Heart left ventricle (tissue), 16 donors: ENCODE data around the gene HHIPL1. TPM values are rescaled to one million over a fixed set of nuclear protein-coding genes. Genes with fewer than 3 reads are reported as not detected.
A peak's percentile ranks its signal among the peaks of the same experiment; 100 is the strongest.

Experiments
- ATAC-seq, 4 donors: fragments of 200-7000 bp; cut with Tn5 transposase; one replicate each; pipeline ENCODE4 v1.9.1; 2020 to 2022; ENCODE audit warnings: moderate library complexity in 4 of 4, mild to moderate bottlenecking in 3 of 4, moderate number of reproducible peaks in 1 of 4
- DNase-seq, 5 donors: peaks; one replicate each; pipeline ENCODE4 v3.0.0-alpha.2; 2020
- H3K27ac ChIP-seq, 12 donors: fragments of 200-600 bp; sonication (generic) in 4 of 12; one replicate each; pipeline versions ENCODE4 v1.5.0 to v1.8.0; 2016 to 2022; ENCODE audit warnings: mild to moderate bottlenecking in 2 of 12
- H3K27me3 ChIP-seq, 9 donors: fragments of 200-600 bp; sonication (generic) in 2 of 9; one replicate each; pipeline versions ENCODE4 v1.5.1 to v1.8.0; 2016 to 2022; ENCODE audit warnings: mild to moderate bottlenecking in 3 of 9
- H3K36me3 ChIP-seq, 9 donors: fragments of 200-600 bp; sonication (generic) in 2 of 9; one replicate each; pipeline versions ENCODE4 v1.5.0 to v1.8.0; 2018 to 2022; ENCODE audit warnings: mild to moderate bottlenecking in 2 of 9
- H3K4me1 ChIP-seq, 12 donors: fragments of 200-600 bp; sonication (generic) in 4 of 12; one replicate each; pipeline versions ENCODE4 v1.5.0 to v1.8.0; 2016 to 2022; ENCODE audit warnings: mild to moderate bottlenecking in 3 of 12
- H3K4me3 ChIP-seq, 12 donors: fragments of 200-600 bp; sonication (generic) in 4 of 12; one replicate each; pipeline versions ENCODE4 v1.5.0 to v1.8.0; 2017 to 2022; ENCODE audit warnings: mild to moderate bottlenecking in 9 of 12, moderate library complexity in 4 of 12
- H3K9me3 ChIP-seq, 12 donors: fragments of 200-600 bp; sonication (generic) in 4 of 12; one replicate each; pipeline versions ENCODE4 v1.5.0 to v1.8.0; 2016 to 2022; ENCODE audit warnings: mild to moderate bottlenecking in 1 of 12
- CTCF ChIP-seq, 12 donors: fragments of 200-600 bp; sonication (generic) in 4 of 12; IDR thresholded peaks; one replicate each; pipeline versions ENCODE4 v1.5.0 to v1.8.0; 2018 to 2022; ENCODE audit warnings: antibody characterized with exemption in 12 of 12, mild to moderate bottlenecking in 5 of 12
- POLR2A ChIP-seq, 2 donors: fragments of 450-650 bp; IDR thresholded peaks; one replicate each; pipeline ENCODE4 v1.6.1; 2017; ENCODE audit warnings: antibody characterized with exemption in 2 of 2, mild to moderate bottlenecking in 2 of 2, moderate library complexity in 2 of 2
- WGBS, 4 donors: extraction: QIAGEN DNeasy Blood & Tissue Kit in 2 of 4; methylation state at CpG; one replicate each; pipeline versions ENCODE4 v1.1.5 to v1.1.7; 2013 to 2018; 5-methylcytosine and 5-hydroxymethylcytosine counted together
- intact Hi-C, 10 donors: fragments of 100-400 bp; cut with DNase I; formaldehyde crosslinking; loops; one replicate each; pipeline versions ENCODE4 v1.11.1 to v1.14.2; 2022
- polyA plus RNA-seq, 2 donors: library from polyadenylated mRNA; stranded (reverse); fragments of 200-250 nt; gene quantifications; one replicate each; pipeline ENCODE4 v1.2.3, GENCODE V29; 2013
- total RNA-seq, 9 donors: library from RNA; depleted of rRNA in 2 of 9; stranded (reverse); fragments of >200 nt in 2 of 9; fragmentation: NEBNext Ultra II Directional in 3 of 9; extraction: Animal tissue kit (Norgen Biotek cat#: 25700) in 3 of 9; gene quantifications; one replicate each; pipeline versions ENCODE4 v1.1.0 to v1.2.4, GENCODE V29; 2016 to 2023
- donor health status: ischemic (EF 13 %, LVEDD 7.1; RV severe dilation, severe dysfunction).
- donor health status: healthy with polysubstance abuse.
- donor health status: DM: no; HTN: yes; CAD: no.
- donor health status: DM: no; HTN: no; CAD: no.
- donor health status: ischemic (EF 25% LVEDD 6.9; RV normal size, moderate dysfunction).
- donor health status: ischemic (EF 25% LVEDD 5.7; RV mildly dilated, moderate dysfunction).
- donor health status: healthy.
- donor health status: DM: yes; HTN: yes; CAD: no.
- donor health status: ischemic (EF 35%, LVEDD 5.7; RV mildly dilated, moderate dysfunction).
- donor health status: nonischemic (EF 11% LVEDD 7.7; RV severe dilation, severe dysfunction).
- donor health status: DM: yes; HTN: yes; CAD: no.
- donor health status: PGD.
- donor health status: ischemic (EF 29% LVEDD 5.4; RV normal size, mild dysfunction).
- donor health status: nonischemic (EF 23%, LVEDD 6.1; RV moderate dilation, normal function).

HHIPL1 gene
- total and polyA plus RNA-seq, 11 donors = 0.34 to 3.1 (median 1.1) TPM

GRCh38 chr14:99645545-99646505 is 896 bp downstream of the HHIPL1 start:
- ATAC-seq = no peak
- Histone ChIP-seq H3K27ac (peak overlapping the region in 9 of 12 donors; percentile 27 to 80 (median 52)), H3K9me3 (no peaks in the 10 kb centered on the region), H3K4me1 (peaks cover 0 to 17% (median 7%) of the 10 kb centered on the region in 12 donors), H3K27me3 (peaks cover 0 to 19% (median 0%) of the 10 kb centered on the region in 9 donors), H3K36me3 (no peaks in the 10 kb centered on the region), H3K4me3 (peak overlapping the region; percentile 42 to 71 (median 61))
- intact Hi-C loops = no loop called here
- no peak for DNase-seq
- 51 to 63% (median 52%) methylated on average over 28 to 32 of the region's 32 CpGs for WGBS, 4 donors
- TF ChIP-seq CTCF (IDR thresholded peaks at IDR 0.05) (no peak), POLR2A (IDR thresholded peaks at IDR 0.05) (no peak)

GRCh38 chr14:99647411-99647810 is 2.5 kb downstream of the HHIPL1 start:
- Histone ChIP-seq H3K27me3 (peaks cover 0 to 19% (median 0%) of the 10 kb centered on the region in 9 donors), H3K27ac (peak overlapping the region in 1 of 12 donors; percentile 4), H3K4me3 (no peak overlapping the region), H3K4me1 (peaks cover 0 to 17% (median 7%) of the 10 kb centered on the region in 12 donors), H3K36me3 (peaks cover 0 to 4% (median 0%) of the 10 kb centered on the region in 9 donors), H3K9me3 (no peaks in the 10 kb centered on the region)
- no peak for TF ChIP-seq CTCF (IDR thresholded peaks at IDR 0.05)
- no peak for TF ChIP-seq POLR2A (IDR thresholded peaks at IDR 0.05)
- ATAC-seq (peak in 3 of 4 donors; percentile 14 to 74 (median 33)), DNase-seq (peak in 1 of 5 donors; percentile 73)
- WGBS, 4 donors = 73 to 82% (median 77%) methylated on average over 5 to 7 of the region's 7 CpGs
- intact Hi-C loops = no loop called here

- Histone ChIP-seq H3K4me1 (peaks cover 0 to 17% (median 7%) of the 10 kb centered on the region in 12 donors), H3K27me3 (peaks cover 0 to 19% (median 0%) of the 10 kb centered on the region in 9 donors), H3K4me3 (no peak overlapping the region), H3K36me3 (peaks cover 0 to 8% (median 0%) of the 10 kb centered on the region in 9 donors), H3K9me3 (no peaks in the 10 kb centered on the region), H3K27ac (peak overlapping the region in 1 of 12 donors; percentile 4)
- ATAC-seq (no peak), DNase-seq (no peak)
- no peak for TF ChIP-seq POLR2A (IDR thresholded peaks at IDR 0.05)
- no peak for TF ChIP-seq CTCF (IDR thresholded peaks at IDR 0.05)
- WGBS, 4 donors = 87 to 90% (median 88%) methylated on average over 8 of the region's 8 CpGs
- intact Hi-C loops = no loop called here
These were observed 3.3 kb downstream of the HHIPL1 start for GRCh38 chr14:99648027-99648784.
